Measurements from ENCODE around the gene ARHGAP42. TPM values are rescaled to one million over a fixed set of nuclear protein-coding genes. Genes with fewer than 3 reads are reported as not detected.

The ARHGAP42 gene
- total and polyA plus RNA-seq, 10 of the 15 experiments (the other 5 are each of a cell fraction or from before 2014, with no cell fraction given): 1.8 to 6.3 (median 3.2) TPM

DNA sequence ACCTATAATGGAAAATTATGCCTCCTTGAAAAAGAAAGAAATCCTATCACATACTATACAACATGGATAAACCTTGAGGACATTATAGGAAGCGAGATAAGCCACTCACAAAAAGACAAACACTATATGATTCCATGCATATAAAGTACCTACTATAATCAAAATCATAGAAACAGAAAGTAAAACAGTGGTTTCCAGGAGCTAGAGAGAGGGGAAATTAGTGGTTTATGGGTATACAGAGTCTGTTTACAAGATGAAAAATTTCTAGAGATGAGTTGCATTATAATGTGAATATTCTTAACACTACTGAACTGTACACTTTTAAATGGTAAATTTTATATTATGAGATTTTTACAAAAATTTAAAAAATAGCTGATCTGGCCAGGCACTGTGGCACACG, 40.5 kb upstream of the ARHGAP42 start:
- H3K27me3 ChIP-seq (replicated peaks in 1 of 2; ENCODE audit: control insufficient read depth in 2 of 2, insufficient read depth in 2 of 2, low read length in 1 of 2): no peaks in the 10 kb centered on the region; a peak in 2 of 4 replicates
- in situ Hi-C loops (cut with MboI) (no loop called here), intact Hi-C loops (cut with micrococcal nuclease; ENCODE audit: unreplicated experiment) (no loop called here)
- no peak for ATAC-seq
- no peak overlapping the region for H3K27ac ChIP-seq (ENCODE audit: control insufficient read depth, insufficient read depth)
- CTCF ChIA-PET: no interaction called here
- H4K20me1 ChIP-seq (ENCODE audit: control insufficient read depth, insufficient read depth): no peaks in the 10 kb centered on the region
- H3K4me1 ChIP-seq (ENCODE audit: control insufficient read depth, insufficient read depth, low read length): no peaks in the 10 kb centered on the region
- TF ChIP-seq MYC (IDR thresholded peaks at IDR 0.05; ENCODE audit: insufficient read depth, insufficient read length, insufficient replicate concordance, low read length, severe bottlenecking) (no peak), GABPA (IDR thresholded peaks at IDR 0.05; ENCODE audit: low read depth) (no peak), PBX3 (IDR thresholded peaks at IDR 0.05; ENCODE audit: insufficient replicate concordance, low read depth, low read length) (no peak), IRF3 (IDR thresholded peaks at IDR 0.05) (no peak), KLF5 (IDR thresholded peaks at IDR 0.05; ENCODE audit: partially characterized antibody) (no peak), PAX5 (IDR thresholded peaks at IDR 0.05; ENCODE audit: borderline replicate concordance, low read depth, low read length) (no peak), YY1 (IDR thresholded peaks at IDR 0.05; ENCODE audit: low read depth, low read length) (no peak), MYB (IDR thresholded peaks at IDR 0.05; ENCODE audit: borderline replicate concordance, low read depth, low read length) (no peak), SKIL (IDR thresholded peaks at IDR 0.05; ENCODE audit: low read depth, poor library complexity, severe bottlenecking) (no peak), REST (IDR thresholded peaks at IDR 0.05; ENCODE audit: low read depth, low read length) (no peak), POLR2AphosphoS5 (IDR thresholded peaks at IDR 0.05; ENCODE audit: low read length) (no peak), EED (IDR thresholded peaks at IDR 0.05; ENCODE audit: low read depth) (no peak), RCOR1 (conservative IDR thresholded peaks at IDR 0.05; ENCODE audit: low read depth, low read length) (no peak), CHD2 (IDR thresholded peaks at IDR 0.05; ENCODE audit: borderline replicate concordance, low read depth, low read length) (no peak), SIN3A (IDR thresholded peaks at IDR 0.05; ENCODE audit: low read depth, low read length) (no peak), MXI1 (IDR thresholded peaks at IDR 0.05; ENCODE audit: low read depth, low read length) (no peak), ZZZ3 (IDR thresholded peaks at IDR 0.05; ENCODE audit: control insufficient read depth, insufficient read length, low read depth) (no peak), BMI1 (IDR thresholded peaks at IDR 0.05; ENCODE audit: borderline replicate concordance) (no peak)
- H3K36me3 ChIP-seq (ENCODE audit: control insufficient read depth in 2 of 2, insufficient read depth in 2 of 2, low read length in 1 of 2): no peaks in the 10 kb centered on the region
- FAIRE-seq: no peak
- SMC1A ChIA-PET (ENCODE audit: uncharacterized antibody, unreplicated experiment): no interaction called here
- no peaks in the 10 kb centered on the region for H3K9me3 ChIP-seq (replicated peaks; ENCODE audit: control insufficient read depth, insufficient read depth, low read length)
- H3K4me2 ChIP-seq (ENCODE audit: control insufficient read depth, insufficient read depth): no peak overlapping the region
- RAD21 ChIA-PET (ENCODE audit: unreplicated experiment): no interaction called here
- POLR2A ChIA-PET: interaction anchor here (0.6 kb wide), 1 partner anchor 231 kb away, joined by 3 read pairs; no protein-coding TSS in a partner anchor
- H3K79me2 ChIP-seq (ENCODE audit: control insufficient read depth, insufficient read depth, low read length): no peaks in the 10 kb centered on the region
- H3K9ac ChIP-seq (ENCODE audit: control insufficient read depth, insufficient read depth, low read length): no peak overlapping the region
- H3K4me3 ChIP-seq: no peak overlapping the region
- WGBS (ENCODE audit: insufficient coverage, insufficient replicate concordance, low lambda C conversion rate, missing lambda C conversion rate): 43% methylated on average over 2 of the region's 2 CpGs
- no peak for DNase-seq (ENCODE audit: low read depth, low spot score)
- no peak overlapping the region for H2AFZ ChIP-seq (ENCODE audit: control insufficient read depth, low read depth, low read length)
- no TSS peak for BruUV-seq (replicated peaks)

All from GM12878 (cell line).